ENCODE data around the gene FAM110D.
A peak's percentile ranks its signal among the peaks of the same experiment; 100 is the strongest.

The FAM110D gene

DNA sequence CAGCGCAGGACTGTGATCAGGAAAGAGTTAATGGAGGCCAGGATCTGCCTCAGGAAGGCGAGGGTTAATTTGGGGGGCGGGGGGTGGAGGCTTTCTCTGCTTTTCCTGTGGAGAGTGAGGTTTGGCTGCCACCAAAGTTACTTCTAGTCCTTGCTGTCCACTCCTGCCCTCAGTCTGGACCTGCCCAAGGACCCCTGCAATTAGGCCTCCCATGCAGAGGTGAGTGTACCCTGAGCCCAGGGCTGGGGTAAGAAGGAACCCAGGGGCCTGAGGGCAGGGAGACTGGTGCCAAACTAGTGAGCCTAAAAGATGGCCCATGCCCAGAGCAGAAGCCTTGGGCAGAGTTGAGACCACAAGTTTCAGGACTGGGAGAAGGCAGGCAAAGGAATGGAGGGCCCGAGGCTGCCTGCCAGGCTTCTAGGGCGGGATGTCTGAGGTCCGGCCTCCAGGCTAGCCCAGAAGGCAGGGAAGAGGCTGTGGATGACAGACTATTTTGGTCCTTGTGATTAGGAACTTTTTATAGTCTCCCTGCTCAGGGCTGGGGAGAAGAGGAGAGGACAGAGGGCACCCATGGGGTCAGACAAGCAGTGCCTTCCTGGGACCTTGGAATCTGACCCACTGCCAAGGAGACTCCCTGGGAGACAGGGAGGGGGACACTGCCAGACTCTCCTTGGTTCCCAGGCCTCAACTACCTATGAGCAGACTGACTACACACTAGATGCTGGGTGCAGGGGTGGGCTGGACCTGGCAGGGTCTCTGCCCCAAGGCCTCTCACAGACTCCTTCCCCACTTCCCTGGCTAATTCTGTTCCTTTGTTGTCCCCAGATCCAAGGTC is at the start of gene FAM110D:
FAM110D (plus strand) TSS at position 172 of the 835 bp plus-strand sequence. CDS start 2,213 bp downstream, outside the sequence.
- DNase-seq (ENCODE audit: low read depth, low spot score), result peak; percentile 76

DNA sequence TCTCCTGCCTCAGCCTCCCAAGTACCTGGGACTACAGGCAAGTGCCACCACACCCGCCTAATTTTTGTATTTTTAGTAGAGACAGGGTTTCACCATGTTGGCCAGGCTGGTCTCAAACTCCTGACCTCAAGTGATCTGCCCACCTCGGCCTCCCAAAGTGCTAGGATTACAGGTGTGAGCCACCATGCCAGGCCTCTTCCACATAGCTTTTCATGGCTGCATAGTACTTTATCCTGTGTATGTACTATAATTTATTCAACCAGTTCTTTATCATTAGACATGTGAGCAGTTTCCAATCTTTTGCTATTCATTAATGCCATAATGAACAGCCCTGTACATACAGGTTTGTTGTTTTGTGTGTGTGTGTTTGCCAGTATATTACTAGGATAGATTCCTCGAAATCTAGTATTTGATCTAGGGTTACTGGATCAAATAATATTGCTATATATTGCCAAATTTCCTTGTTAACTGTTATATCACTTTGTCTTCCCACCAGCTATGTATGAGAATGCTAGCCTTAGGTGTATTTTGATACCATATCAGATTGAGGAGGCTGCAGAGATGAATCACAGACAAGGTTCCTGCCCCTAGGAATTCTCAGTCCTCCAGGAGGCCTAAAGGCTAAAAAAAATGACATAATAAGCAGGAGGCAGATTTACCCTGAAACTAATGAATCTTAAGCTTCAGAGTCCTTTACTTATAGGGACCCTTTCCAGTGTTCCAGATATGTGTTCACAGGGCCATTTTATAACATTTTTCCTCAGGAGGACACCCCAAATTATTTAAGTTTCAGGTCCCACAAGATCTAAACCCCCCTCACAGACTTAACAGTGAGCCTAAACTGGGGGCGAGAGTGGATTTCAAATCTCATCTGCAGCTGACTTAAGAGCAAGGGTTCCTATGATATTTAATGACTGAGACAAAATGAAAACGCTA is 49.4 kb upstream of the FAM110D start:
- DNase-seq (ENCODE audit: low read depth, low spot score), result no peak

DNA sequence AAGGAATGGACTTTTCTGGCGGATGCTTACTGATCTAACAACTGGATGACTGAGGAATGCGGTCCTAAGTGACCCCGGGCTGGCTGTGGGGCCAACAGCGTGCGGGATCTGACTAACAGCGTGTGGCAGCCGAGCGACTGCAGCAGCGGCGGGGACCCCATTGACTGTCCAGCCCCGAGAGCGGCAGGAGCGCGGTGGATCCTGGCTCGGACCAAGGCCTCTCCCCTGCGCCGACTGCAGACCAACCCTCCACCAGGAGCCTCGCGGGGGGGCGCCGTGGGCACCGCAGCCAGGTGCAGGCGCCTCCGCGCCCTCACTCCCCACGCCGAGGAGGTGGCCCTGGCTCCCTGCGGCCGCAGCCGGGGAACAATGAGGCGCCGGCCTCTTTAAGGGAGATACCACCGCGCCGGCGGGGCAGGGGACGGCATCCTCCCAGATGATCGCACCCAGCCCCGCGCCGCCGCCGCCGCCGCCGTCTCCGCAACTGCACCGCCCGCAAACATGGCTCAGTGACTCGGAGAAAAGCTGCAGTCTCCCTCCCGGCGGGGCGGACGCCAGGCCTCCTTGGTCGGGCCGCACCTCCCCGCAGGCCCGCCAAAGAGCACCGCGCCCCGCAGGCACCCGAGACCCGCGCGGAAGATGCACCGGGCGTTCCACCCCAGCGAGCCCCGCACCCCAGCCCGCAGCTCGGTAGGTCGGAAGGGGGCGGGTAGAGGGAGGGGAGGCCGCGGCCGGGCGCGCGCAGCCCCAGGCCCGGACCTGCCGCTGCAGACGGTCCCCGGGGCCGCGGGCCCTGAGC is 47.9 kb upstream of the FAM110D start:
- DNase-seq (ENCODE audit: low read depth, low spot score), result peak; percentile 82

DNA sequence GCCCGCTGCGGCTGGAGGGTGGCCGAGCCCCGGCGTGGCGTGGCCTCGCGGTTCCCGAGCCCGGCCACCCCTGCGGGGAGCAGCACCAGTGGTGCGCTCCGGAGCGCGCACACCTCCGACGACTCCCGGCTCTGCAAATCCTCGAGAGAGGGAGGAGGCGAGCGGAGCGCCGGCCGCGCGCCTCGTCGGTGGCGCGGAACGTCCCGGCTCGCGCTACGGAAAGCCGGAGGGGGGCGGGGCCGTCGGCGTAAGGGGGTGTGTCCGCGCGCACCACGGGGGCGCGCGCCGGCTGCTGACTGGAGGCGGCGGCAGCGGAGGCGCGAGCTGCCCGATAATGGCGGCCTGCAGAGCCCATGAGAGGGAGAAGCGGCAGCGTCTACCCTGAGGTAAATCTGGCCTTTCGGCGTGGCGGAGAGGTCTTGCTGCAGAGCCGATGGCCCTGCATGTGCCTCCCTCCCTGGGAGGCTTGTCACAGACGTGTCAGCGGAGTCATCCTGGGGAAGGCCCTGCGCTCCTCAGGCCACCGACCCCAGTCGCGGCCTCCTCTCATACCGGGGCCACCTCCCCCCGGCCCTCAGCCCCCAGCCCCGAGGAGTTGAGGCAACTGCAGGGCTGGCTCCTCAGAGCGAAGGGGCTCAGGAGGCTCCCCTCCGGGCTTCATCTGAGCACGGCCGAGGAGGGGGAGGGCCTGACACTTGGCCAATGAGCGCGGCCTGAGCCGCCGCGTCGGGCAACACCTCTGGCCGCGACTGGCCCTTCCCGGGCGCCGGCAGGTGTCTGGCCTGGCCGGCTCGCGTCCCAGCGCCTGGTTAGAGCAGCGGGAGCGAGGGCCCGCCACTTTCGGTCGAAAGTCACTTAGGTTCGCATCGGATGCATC is 47.1 kb upstream of the FAM110D start, which contains the start of gene PDIK1L:
PDIK1L (plus strand) TSS at position 295 of the 877 bp plus-strand sequence. CDS start 2,485 bp downstream, outside the sequence.
- DNase-seq (ENCODE audit: low read depth, low spot score), result peak; percentile 96

DNA sequence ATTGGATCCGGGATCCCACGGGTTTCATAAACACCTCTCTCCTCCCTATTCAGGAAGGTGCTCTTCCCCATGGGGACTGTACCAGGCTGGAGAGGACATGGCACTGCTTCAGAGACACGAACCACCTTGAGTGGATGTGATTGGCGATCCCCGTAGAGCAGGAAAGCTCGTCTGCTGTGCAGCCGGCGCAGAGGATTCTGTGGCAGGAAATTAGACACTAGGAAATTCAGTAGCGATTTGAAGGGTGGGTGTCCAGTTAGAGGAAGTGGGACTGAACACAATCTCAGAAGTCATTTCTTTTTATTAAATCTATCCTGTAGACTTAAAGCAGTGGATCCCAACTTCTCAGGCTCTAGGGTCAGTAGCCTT is 46.5 kb upstream of the FAM110D start:
- no peak for DNase-seq (ENCODE audit: low read depth, low spot score)

DNA sequence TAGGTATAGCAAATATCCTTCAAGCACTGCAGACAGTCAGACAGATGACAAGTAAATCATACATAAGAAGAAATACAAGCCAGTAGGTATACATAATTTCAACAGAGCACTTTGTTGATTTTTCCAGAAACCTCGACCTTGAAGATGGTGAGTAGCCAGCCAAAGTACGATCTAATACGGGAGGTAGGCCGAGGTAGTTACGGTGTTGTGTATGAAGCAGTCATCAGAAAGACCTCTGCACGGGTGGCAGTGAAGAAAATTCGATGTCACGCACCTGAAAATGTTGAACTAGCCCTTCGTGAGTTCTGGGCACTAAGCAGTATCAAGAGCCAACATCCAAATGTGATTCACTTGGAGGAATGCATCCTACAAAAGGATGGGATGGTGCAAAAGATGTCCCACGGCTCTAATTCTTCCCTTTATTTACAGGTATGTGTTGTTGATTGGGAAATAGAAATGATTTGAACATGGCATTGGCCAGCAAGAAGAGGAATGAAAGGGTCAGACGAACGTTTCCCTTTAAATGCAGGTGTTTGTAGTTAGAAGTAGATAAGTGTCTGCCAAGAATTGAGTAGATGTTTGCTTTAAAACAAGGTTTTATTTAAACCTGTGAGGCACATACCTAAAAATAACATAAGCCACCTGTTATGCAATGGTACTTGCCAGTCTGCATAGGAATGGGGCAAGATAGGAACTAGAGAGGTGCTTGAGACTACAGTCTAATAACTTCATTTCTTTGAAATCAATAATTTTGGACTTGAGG is 44.5 kb upstream of the FAM110D start:
- no peak for DNase-seq (ENCODE audit: low read depth, low spot score)

DNA sequence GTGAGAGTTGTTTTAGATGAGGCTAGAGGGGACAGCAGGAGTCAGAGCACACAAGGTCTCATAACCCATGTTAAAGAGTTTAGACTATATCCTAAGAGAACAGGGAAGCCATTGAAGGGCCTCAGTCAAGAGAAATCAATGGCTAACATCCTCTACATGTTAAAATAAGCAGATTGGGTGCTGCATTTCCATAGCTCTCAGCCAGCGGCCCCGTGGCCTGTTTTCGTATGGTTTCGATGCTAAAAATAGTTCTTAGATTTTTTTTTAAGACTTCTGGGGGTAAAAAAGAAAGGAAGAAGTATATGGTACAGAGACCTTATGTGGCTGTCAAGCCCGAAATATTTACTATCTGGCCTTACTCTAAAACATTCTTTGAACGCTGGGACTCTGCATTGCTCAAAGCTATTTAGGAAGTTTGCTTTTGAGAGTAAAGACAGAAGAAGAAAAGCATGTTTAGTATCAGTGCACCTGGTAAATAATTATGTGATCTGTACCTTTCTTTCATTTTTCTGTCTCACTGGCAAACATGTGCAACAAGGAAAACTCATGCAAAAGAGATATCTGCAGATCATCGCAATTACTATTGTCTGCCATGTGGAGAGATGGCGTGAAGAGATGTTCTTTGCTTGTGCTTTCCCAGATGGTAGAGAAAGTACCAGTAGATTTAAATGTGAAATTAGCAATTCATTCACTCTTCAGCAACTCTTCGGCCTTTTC is 38.8 kb upstream of the FAM110D start:
- no peak for DNase-seq (ENCODE audit: low read depth, low spot score)

DNA sequence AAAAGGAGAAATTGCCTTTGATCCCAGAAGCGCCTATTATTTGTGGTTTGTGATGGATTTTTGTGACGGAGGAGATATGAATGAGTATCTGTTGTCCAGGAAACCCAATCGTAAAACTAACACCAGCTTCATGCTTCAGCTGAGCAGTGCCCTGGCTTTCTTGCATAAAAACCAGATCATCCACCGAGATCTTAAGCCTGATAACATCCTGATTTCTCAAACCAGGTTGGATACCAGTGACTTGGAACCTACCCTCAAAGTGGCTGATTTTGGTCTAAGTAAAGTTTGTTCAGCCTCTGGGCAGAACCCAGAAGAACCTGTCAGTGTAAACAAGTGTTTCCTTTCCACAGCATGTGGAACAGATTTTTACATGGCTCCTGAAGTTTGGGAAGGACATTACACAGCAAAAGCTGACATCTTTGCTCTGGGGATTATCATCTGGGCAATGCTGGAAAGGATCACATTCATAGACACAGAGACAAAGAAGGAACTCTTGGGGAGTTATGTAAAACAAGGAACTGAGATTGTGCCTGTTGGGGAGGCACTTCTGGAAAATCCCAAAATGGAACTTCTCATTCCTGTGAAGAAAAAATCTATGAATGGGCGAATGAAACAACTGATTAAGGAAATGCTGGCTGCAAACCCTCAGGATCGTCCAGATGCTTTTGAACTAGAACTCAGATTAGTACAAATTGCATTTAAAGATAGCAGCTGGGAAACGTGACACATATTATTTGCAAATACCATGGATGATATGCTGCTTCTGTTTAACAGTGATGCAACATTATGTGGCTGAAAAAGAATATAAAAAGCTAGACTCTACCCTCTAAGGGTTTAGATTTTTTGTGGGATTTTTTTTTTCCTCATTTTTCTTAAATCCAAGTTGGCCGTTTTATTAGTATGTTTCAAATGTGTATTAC is 36.8 kb upstream of the FAM110D start:
- no peak for DNase-seq (ENCODE audit: low read depth, low spot score)

DNA sequence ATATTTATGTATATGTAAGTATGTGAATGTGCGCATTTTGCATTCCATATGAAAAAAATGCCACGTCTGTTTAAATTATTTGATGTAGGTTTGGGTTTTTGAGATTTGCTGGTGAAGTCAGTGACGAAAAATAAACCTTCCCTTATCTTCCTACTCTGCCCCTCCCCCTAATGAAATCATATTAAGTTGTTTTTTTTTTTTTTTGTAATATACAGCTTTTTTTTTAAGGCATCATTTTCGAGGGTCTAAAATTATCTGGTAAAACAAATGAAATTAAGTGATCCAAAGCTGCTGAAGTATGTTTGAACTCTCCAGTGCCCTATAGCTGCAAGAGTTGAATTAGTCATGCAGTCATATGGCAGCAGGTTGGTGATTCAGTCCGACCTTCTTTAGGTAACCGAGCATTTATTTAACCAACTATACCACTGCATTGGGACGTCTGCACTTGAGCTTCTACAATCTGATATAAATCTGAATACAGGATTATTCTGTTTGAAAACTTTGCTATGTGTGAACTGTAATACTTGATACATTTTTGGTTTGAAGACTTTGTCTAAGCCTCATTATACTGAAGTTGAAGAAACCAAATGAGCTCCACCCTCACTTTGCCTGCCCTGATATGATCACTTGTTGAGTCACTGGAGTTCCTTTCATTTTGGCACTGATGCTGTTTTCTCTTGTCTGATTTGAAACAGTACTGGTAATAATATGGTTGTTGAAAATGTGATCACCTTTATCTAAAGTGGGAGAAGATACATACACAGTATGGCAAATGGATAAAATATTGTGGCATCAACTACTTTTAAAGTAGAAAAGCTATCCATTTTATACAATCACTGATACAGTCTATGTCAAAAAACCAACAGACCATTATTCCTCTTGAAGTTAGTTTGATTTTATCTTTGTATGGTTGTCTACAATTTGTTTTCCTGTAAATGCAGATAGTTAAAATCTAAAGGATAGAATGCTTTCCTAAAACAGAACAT is 35.6 kb upstream of the FAM110D start:
- DNase-seq (ENCODE audit: low read depth, low spot score), result no peak

DNA sequence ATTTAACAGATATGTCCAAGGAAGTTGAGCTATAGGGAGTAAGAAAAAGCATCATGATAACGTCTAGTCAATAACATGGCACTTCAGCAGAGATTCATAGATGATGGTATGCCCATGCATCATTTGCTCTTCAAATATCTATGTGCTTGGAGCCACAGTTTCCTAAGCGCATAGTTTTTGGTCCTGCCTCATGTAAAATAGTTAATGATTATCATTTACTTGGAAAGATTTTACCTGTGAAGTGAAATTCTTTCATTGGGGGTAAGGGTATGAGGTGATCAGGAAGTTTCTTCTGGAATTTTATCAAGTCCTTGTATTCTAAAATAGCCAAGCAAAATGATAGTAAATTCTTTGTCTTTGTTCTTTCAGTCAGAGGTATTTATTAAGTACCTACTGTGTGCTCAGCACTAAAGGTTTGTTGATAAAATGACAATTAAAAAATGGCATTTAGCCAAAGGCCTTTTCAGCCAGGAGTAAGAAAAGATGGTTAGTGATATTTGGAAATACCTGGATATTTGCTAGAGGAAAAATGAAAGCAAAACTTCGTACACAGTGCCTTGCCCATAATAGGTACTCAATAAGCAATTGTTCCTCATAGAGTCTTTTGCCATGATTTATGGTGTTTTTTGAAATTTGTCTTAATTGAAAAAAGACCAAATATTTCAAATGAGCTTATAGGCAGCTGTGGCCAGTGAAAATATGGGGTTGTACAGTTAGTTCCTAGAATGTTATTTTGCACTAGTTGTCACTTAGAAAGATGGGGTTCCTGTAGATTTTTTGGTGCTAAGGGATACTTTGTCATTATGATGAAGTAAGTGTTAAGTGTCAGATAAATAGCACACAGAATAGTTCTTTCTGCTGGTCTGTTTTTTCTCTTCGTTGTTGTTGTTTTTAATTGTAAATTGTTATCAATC is 34.2 kb upstream of the FAM110D start:
- DNase-seq (ENCODE audit: low read depth, low spot score), result no peak

DNA sequence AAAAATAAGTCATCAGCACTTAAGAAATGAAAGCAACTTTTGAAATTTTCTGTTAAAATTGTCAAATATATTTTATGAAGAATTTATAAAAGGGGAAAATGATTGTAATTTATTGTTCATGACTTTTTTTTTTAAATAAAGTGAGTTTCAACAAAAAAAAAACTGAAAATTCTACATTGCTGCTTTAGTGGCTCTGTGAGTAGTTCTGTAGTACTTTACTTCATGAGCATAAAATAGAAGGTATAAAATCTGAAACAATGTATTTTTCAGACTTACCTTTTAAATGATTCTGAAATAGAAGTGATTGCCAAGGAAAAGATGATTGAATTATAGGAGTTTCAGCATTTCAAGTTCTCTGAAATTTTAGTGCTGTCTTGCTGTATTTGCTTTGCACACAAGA is 33.5 kb upstream of the FAM110D start:
- DNase-seq (ENCODE audit: low read depth, low spot score), result no peak

DNA sequence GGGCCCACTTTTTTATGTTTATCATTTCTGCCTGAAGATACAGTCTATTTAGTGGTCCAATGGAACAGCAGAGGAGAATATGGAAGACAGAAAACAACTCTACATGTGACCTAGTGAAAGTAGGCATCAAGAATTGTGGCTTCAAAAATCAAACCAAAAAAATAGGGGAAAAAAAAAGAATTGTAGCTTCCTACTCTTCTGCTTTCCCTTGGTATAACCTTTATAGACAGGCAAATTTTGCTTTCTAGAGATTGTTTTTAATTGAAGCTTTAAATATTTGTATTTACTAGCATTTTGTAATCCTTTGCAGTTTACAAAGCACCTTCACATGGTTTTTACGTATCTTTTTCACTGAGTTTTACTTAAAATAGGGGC is 32.9 kb upstream of the FAM110D start:
- DNase-seq (ENCODE audit: low read depth, low spot score), result no peak

DNA sequence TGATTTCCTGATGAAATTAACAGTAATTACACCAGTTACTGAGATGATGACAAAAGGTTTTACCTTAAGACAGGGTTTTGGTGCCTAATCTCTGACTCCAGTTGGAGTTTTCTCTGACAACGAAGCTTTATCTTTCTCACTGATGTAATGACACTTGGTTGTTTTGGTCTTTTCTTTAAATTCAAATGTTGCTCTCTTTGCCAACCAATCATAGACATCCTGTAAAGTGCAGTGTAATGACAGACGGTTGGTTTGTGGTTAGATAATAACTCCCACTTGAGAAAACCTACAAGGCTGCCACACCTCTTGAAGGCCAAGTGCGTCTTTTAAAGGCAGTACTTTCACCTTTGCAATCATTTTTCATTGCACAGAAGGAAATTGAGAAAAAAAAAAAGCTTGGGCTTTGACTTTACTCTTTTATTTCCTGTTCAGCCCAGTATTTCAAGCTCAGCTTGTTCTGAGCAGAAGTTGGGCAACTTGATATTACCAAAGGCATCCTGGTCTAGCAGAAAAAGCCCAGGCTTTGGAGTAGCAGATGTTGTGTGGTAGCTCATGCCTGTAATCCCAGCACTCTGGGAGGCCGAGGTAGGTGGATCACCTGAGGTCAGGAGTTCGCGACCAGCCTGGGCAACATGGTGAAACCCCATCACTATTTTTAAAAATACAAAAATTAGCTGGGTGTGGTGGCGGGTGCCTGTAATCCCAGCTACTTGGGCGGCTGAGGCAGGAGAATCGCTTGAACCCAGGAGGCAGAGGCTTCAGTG is 32.4 kb upstream of the FAM110D start:
- no peak for DNase-seq (ENCODE audit: low read depth, low spot score)

DNA sequence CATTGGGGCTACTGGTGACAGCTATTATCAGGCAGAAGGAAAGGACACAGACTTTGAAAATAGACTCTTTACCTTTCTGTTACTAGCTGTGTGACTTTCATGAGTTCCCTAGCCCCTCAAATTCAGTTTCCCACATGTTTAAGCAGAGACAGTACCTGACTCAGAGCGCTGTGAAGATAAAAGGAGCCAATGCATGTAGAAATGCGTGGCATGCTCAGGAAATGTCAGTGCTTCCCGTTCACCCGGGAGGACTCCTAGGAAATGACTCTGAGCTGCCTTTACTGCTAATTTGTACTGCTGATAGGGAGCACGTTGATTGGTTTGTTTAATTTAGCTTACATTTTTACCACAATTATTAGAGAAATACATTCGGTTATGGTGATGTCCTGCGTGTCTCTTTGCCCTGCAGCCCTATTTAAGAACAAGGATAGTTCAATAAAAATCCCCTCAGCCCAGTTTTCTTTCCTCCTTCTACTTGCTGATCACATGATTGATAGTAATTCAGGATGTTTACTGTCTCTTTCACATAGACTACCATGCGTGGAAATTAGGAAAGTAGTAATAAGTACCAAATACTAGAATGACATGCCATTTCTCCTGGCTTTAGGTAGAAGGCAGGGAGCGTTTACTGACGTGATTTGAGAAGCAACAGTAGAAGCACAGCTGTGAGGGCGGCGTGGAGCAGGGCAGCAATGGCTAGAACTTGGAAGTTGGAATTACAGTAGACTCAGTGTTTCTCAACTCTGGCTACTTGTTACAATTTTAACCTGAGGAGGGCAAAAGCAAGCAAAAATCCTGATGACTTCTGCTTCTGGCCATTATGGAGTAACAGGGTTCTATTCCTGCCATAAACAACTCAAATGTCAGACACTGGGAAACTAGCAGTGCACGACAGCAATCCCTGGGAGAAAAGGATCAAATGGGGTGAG is 31.4 kb upstream of the FAM110D start:
- DNase-seq (ENCODE audit: low read depth, low spot score), result no peak

Data from ELF-1 (cell line).